ENCODE measurements around the gene NFATC1.

DNA sequence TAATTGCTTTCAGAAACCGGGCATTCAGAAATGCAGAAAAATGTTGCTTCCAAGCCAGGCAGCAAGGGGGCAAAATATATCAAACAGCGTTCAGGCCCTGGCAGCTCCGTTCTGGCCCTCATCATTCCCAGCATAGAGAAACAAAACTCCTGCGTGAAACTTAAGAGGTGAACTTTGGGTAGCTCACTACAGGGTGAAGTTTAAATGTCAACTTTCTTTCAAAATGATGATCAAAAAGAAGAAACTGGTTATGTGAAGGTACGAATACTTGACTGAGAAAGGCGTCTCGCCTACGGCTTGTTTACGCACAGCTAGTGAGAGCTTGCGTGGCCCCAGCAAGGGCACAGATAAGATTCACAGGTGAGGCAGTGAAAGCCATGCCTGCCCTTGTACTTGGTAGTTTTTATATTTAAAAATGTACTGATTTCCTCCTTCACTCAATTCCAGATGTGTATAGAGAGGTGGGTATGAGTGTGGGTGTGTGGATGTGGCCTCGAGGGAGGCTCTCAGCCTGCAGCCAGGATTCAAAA is 127.5 kb downstream of the NFATC1 start:
- no peak for TF ChIP-seq ZNF565 (CRISPR knock-in tag; conservative IDR thresholded peaks at IDR 0.05; ENCODE audit: low read depth)
- TF ChIP-seq CREB5 (CRISPR knock-in tag; IDR thresholded peaks at IDR 0.05; ENCODE audit: low read depth): no peak
- TF ChIP-seq, protein P1, sequence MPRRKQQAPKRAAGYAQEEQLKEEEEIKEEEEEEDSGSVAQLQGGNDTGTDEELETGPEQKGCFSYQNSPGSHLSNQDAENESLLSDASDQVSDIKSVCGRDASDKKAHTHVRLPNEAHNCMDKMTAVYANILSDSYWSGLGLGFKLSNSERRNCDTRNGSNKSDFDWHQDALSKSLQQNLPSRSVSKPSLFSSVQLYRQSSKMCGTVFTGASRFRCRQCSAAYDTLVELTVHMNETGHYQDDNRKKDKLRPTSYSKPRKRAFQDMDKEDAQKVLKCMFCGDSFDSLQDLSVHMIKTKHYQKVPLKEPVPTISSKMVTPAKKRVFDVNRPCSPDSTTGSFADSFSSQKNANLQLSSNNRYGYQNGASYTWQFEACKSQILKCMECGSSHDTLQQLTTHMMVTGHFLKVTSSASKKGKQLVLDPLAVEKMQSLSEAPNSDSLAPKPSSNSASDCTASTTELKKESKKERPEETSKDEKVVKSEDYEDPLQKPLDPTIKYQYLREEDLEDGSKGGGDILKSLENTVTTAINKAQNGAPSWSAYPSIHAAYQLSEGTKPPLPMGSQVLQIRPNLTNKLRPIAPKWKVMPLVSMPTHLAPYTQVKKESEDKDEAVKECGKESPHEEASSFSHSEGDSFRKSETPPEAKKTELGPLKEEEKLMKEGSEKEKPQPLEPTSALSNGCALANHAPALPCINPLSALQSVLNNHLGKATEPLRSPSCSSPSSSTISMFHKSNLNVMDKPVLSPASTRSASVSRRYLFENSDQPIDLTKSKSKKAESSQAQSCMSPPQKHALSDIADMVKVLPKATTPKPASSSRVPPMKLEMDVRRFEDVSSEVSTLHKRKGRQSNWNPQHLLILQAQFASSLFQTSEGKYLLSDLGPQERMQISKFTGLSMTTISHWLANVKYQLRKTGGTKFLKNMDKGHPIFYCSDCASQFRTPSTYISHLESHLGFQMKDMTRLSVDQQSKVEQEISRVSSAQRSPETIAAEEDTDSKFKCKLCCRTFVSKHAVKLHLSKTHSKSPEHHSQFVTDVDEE (CRISPR knock-in tag; IDR thresholded peaks at IDR 0.05): no peak
- TF ChIP-seq ZFP30 (CRISPR knock-in tag; IDR thresholded peaks at IDR 0.05): no peak
- TF ChIP-seq ZNF8 (CRISPR knock-in tag; IDR thresholded peaks at IDR 0.05): no peak
- no peak for TF ChIP-seq CSDC2 (CRISPR knock-in tag; IDR thresholded peaks at IDR 0.05)
- TF ChIP-seq PATZ1 (CRISPR knock-in tag; IDR thresholded peaks at IDR 0.05; ENCODE audit: borderline replicate concordance): no peak
- no peak for TF ChIP-seq ZNF70 (CRISPR knock-in tag; IDR thresholded peaks at IDR 0.05)
- TF ChIP-seq ZFP3 (CRISPR knock-in tag; IDR thresholded peaks at IDR 0.05): no peak
